ENCODE data around the gene MYH10.

- no peak for TF ChIP-seq CTCF (IDR thresholded peaks at IDR 0.05; ENCODE audit: low read length)
- TF ChIP-seq EZH2 (IDR thresholded peaks at IDR 0.05; ENCODE audit: borderline replicate concordance, low read length): no peak
Measured at GRCh38 chr17:8459107-8459506, 171.4 kb downstream of the MYH10 start.

Data from OCI-LY1 (cell line).